ENCODE measurements around the gene AKR1C3.

DNA sequence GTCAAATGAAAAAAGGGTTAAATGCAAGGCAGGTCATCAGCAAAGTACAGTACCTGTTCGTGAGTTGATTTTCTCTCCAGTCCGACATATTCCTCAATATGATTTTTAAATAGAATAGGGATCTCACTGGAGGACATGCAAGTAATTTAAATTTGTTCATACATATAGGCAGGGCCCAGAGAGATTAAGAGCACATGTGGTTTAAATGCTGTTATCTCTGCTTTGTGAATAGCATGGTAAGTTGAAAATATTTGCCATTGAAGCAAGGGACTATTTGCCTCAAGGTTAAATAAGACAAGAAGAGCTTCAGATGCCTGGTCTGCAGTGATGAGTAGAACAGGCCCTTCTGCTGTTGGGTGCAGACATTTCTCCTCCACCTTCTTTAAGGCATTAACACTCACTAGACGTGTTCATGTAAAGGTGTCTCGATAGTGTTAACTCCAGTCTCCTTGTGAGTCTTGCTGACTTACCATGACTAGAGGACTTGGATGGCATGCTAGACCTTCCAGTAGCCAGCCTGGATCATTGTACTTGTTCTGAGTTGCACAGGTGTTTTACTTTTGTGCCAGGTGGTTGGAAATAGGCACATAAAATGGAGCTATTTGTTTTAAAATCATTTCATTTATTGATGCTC, 15.6 kb upstream of the AKR1C3 start:
- TF ChIP-seq POLR2A (IDR thresholded peaks at IDR 0.05; ENCODE audit: low read length) = no peak
- no peak for TF ChIP-seq GATA1 (IDR thresholded peaks at IDR 0.05; ENCODE audit: low read depth, low read length)
